NB4 (cell line): ENCODE results near the gene PTPN6.

Experiments used
- DNase-seq: peaks from one replicate; pipeline ENCODE4 v3.0.0; 2010; ENCODE audit warnings: low read depth
- H3K4me3 ChIP-seq: one replicate; pipeline ENCODE4 v1.5.1; 2011; ENCODE audit warnings: mild to moderate bottlenecking, low read depth, low read length, moderate library complexity
- CTCF ChIP-seq: IDR thresholded peaks from one replicate; pipeline ENCODE4 v1.5.1; 2012; ENCODE audit warnings: low read depth, low read length
- MAX ChIP-seq: IDR thresholded peaks from 2 replicates; pipeline ENCODE4 v1.6.1; 2011; ENCODE audit warnings: low read depth, low read length
- MYC ChIP-seq: IDR thresholded peaks from 2 replicates; pipeline ENCODE4 v1.6.1; 2011; ENCODE audit warnings: low read depth, low read length
- POLR2A ChIP-seq: IDR thresholded peaks from 2 replicates; pipeline ENCODE4 v1.6.1; 2011; ENCODE audit warnings: mild to moderate bottlenecking; ENCODE audit not compliant: insufficient read length; ENCODE audit errors: extremely low read depth

Gene PTPN6

GRCh38 chr12:6923003-6923732 lies 28.0 kb upstream of the PTPN6 start:
- no peak for DNase-seq
- TF ChIP-seq MAX (no peak), MYC (no peak), POLR2A (no peak), CTCF (no peak)
- no peak overlapping the region for H3K4me3 ChIP-seq

GRCh38 chr12:6923851-6924250 lies 27.3 kb upstream of the PTPN6 start:
- TF ChIP-seq MAX = no peak
- no peak for TF ChIP-seq POLR2A
- no peak for DNase-seq

GRCh38 chr12:6925239-6925539 lies 26.0 kb upstream of the PTPN6 start:
- no peak overlapping the region for H3K4me3 ChIP-seq
- DNase-seq = no peak

More at GRCh38 chr12:6923851-6924250, 27.3 kb upstream of the PTPN6 start:
- H3K4me3 ChIP-seq = no peak overlapping the region

GRCh38 chr12:6925540-6926279 lies 25.4 kb upstream of the PTPN6 start:
- TF ChIP-seq POLR2A (no peak), MAX (no peak), CTCF (no peak), MYC (no peak)
- H3K4me3 ChIP-seq = no peak overlapping the region
- no peak for DNase-seq

More at GRCh38 chr12:6925239-6925539, 26.0 kb upstream of the PTPN6 start:
- TF ChIP-seq POLR2A (no peak), MYC (no peak), MAX (no peak), CTCF (no peak)

GRCh38 chr12:6927379-6928021 lies 23.7 kb upstream of the PTPN6 start, which contains the start of gene ATN1:
Gene ATN1 (plus strand): TSS chr12:6927959. CDS start chr12:6934002, 6,043 bp downstream.
- peak; percentile 59 for DNase-seq
- H3K4me3 ChIP-seq = peak within 1 kb of the TSS; percentile 43
- no peak for TF ChIP-seq MAX
- TF ChIP-seq POLR2A = peak; percentile 29
- TF ChIP-seq MYC = peak; percentile 45; the same call in 1 of the 2 replicates
- no peak for TF ChIP-seq CTCF
